Right lobe of liver (tissue), 6 donors: ENCODE results near the gene ANK2. TPM values are rescaled to one million over a fixed set of nuclear protein-coding genes. Genes with fewer than 3 reads are reported as not detected.

Source experiments
- ATAC-seq, 4 donors: fragments of 200-7000 bp; cut with Tn5 transposase; one replicate each; pipeline ENCODE4 v1.9.1; 2020; ENCODE audit warnings: mild to moderate bottlenecking in 4 of 4, moderate library complexity in 4 of 4
- DNase-seq, 3 donors: peaks; one replicate each; pipeline ENCODE4 v3.0.0-alpha.2; 2020
- H3K27ac ChIP-seq, 3 donors: fragments of 200-600 bp; one replicate each; pipeline ENCODE4 v1.8.0; 2022
- H3K27me3 ChIP-seq, 2 donors: fragments of 200-600 bp; one replicate each; pipeline ENCODE4 v1.8.0; 2022
- H3K36me3 ChIP-seq, 4 donors: fragments of 200-600 bp; sonication (generic) in 1 of 4; one replicate each; pipeline versions ENCODE4 v1.5.1 to v1.8.0; 2017 to 2022; ENCODE audit warnings: control low read depth in 1 of 4
- H3K4me1 ChIP-seq, 4 donors: fragments of 200-600 bp; sonication (generic) in 1 of 4; one replicate each; pipeline versions ENCODE4 v1.5.1 to v1.8.0; 2017 to 2022; ENCODE audit warnings: control low read depth in 1 of 4
- H3K4me3 ChIP-seq, 3 donors: fragments of 200-600 bp; one replicate each; pipeline ENCODE4 v1.8.0; 2022
- H3K9me3 ChIP-seq, 4 donors: fragments of 200-600 bp; sonication (generic) in 1 of 4; one replicate each; pipeline versions ENCODE4 v1.5.1 to v1.8.0; 2017 to 2022; ENCODE audit warnings: control low read depth in 1 of 4
- POLR2A ChIP-seq: fragments of 450-650 bp; IDR thresholded peaks from one replicate; pipeline ENCODE4 v1.6.1; 2017; ENCODE audit warnings: antibody characterized with exemption, mild to moderate bottlenecking
- WGBS: methylation state at CpG from one replicate; pipeline ENCODE4 v1.1.6; 2018; ENCODE audit warnings: low coverage, low lambda C conversion rate; ENCODE audit not compliant: insufficient coverage; ENCODE audit errors: missing lambda C conversion rate; 5-methylcytosine and 5-hydroxymethylcytosine counted together
- intact Hi-C, 2 donors: fragments of 100-400 bp; cut with DNase I; formaldehyde crosslinking; loops; one replicate each; pipeline versions ENCODE4 v1.11.2 to v1.14.1; 2022
- total RNA-seq, 6 experiments: library from RNA; depleted of rRNA in 2 of 6; stranded (reverse); fragments of >200 nt in 2 of 6; fragmentation: NEBNext Ultra II Directional in 3 of 6; extraction: Animal tissue kit (Norgen Biotek cat#: 25700) in 3 of 6; gene quantifications; one replicate each; pipeline versions ENCODE4 v1.1.0 to v1.2.4, GENCODE V29; 2016 to 2023
- TF ChIP-seq, protein P1 (sequence below), 4 donors: fragments of 200-600 bp in 3 of 4; fragments of 450-650 bp in 1 of 4; IDR thresholded peaks; one replicate each; pipeline versions ENCODE4 v1.5.1 to v1.8.0; 2016 to 2022; ENCODE audit warnings: antibody characterized with exemption in 4 of 4, mild to moderate bottlenecking in 2 of 4
- donor health status: DM: no; HTN: yes; CAD: no.
- donor health status: DM: no; HTN: no; CAD: no.
- donor health status: DM: no; HTN: no; CAD: no.
- donor health status: DM: no; HTN: yes; CAD: no.
- donor health status: DM: no; HTN: yes; CAD: no.

The ANK2 gene
- total RNA-seq, 6 experiments from 2014 or later = 0.61 to 1.7 (median 1.1) TPM

DNA sequence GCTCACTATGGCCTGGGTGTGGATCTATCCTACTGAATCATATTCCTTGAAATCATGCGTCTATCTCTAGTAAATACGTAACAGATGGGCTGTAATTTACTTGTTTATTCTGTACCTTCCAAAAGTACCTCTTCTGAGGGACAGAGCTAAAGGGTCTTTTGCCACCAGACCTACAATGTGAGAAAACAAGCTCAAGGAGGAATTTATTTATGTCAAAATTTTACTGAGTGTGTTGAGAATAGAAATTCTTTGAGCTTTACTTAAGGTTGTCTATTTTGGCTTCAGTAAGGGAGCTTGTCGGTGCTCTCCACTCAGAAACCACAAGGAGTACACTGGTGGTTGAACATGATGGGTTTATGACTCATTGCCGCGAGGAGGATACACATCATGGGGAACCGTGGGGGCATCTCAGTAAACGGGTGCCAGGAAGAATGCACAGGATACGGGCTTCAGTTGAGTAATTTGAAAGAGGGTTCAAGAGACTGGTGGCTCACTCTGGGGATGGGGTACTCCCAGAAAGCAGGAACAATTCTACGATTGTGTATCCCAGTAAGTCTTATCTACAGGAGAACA, 3.0 kb downstream of the ANK2 start:
- 75% methylated on average over 8 of the region's 9 CpGs for WGBS

DNA sequence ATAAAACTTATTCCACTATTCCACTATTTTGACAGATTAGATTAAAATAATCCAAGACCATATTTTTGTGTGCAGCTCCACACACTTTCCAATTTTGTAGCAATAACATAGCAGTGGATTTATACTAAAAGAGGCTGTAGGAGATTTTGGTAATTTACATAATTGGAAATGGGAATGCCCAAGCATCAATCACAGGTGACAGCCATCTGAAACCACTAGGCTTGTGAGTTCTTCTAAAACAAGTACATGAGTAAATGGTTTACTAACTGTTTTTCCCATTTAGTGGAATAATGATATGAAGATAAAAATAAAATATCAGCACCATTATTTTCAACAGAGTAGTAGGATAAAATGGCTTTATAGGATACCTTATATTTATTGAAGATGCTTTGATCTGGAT, 4.4 kb downstream of the ANK2 start:
- no peak for TF ChIP-seq POLR2A
- TF ChIP-seq, protein P1, sequence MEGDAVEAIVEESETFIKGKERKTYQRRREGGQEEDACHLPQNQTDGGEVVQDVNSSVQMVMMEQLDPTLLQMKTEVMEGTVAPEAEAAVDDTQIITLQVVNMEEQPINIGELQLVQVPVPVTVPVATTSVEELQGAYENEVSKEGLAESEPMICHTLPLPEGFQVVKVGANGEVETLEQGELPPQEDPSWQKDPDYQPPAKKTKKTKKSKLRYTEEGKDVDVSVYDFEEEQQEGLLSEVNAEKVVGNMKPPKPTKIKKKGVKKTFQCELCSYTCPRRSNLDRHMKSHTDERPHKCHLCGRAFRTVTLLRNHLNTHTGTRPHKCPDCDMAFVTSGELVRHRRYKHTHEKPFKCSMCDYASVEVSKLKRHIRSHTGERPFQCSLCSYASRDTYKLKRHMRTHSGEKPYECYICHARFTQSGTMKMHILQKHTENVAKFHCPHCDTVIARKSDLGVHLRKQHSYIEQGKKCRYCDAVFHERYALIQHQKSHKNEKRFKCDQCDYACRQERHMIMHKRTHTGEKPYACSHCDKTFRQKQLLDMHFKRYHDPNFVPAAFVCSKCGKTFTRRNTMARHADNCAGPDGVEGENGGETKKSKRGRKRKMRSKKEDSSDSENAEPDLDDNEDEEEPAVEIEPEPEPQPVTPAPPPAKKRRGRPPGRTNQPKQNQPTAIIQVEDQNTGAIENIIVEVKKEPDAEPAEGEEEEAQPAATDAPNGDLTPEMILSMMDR (IDR thresholded peaks at IDR 0.05) = no peak
- Histone ChIP-seq H3K4me3 (no peak overlapping the region), H3K27me3 (no peaks in the 10 kb centered on the region), H3K36me3 (no peaks in the 10 kb centered on the region), H3K4me1 (no peaks in the 10 kb centered on the region), H3K9me3 (no peaks in the 10 kb centered on the region), H3K27ac (no peak overlapping the region)
- no peak for DNase-seq
- intact Hi-C loops = no loop called here
- ATAC-seq = no peak

More for the DNA sequence above, 3.0 kb downstream of the ANK2 start:
- Histone ChIP-seq H3K9me3 (no peaks in the 10 kb centered on the region), H3K36me3 (no peaks in the 10 kb centered on the region), H3K4me3 (no peak overlapping the region), H3K27me3 (no peaks in the 10 kb centered on the region), H3K4me1 (no peaks in the 10 kb centered on the region), H3K27ac (no peak overlapping the region)
- DNase-seq (no peak), ATAC-seq (no peak)
- no peak for TF ChIP-seq POLR2A
- TF ChIP-seq, protein P1 (IDR thresholded peaks at IDR 0.05) = no peak
- intact Hi-C loops = no loop called here

DNA sequence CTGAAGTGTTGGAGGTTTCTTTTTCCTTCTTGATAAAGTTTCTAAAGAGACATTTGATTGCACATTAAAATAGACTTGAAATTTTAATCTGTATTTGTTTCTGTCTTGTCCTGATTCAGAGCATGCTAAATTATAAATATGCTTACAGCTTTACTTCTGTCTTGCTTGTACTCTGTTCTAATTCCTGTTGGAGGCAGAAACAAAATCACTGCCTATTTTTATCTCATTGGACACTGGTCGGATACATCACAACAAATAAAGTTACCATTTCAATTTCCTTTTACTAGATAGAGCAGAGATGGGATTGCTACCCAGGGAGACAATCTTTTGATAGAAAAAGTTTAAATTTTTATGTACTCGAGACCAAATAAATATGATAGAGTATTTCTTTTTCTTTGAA, 6.9 kb downstream of the ANK2 start:
- DNase-seq (no peak), ATAC-seq (no peak)
- H3K4me1 ChIP-seq = no peaks in the 10 kb centered on the region
- no peaks in the 10 kb centered on the region for H3K9me3 ChIP-seq
- H3K27me3 ChIP-seq = no peaks in the 10 kb centered on the region
- 69% methylated on average over 2 of the region's 2 CpGs for WGBS
- TF ChIP-seq POLR2A = no peak
- TF ChIP-seq, protein P1 (IDR thresholded peaks at IDR 0.05) = no peak
- intact Hi-C loops = no loop called here
- H3K36me3 ChIP-seq = no peaks in the 10 kb centered on the region
- no peak overlapping the region for H3K4me3 ChIP-seq
- no peak overlapping the region for H3K27ac ChIP-seq

DNA sequence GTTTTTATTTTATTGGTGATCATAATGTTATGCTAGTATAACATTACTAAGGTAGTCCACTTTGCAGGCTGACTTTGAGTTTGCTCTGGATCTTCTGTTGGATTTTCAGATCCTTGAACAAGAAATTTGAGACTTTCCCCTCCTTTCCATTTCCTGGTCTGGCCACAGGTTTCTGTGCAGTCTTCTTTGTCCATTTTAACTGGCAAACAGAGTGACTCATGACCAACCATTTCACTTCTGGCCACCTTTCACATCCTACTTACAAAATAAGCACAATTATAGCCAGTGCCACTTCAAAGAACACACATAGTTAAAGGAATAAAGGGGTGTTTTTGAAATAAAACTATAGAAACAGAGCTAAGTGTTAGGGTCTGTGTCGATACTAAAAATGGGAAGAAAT, 8.4 kb downstream of the ANK2 start:
- Histone ChIP-seq H3K27ac (no peak overlapping the region), H3K27me3 (no peaks in the 10 kb centered on the region), H3K4me1 (no peaks in the 10 kb centered on the region), H3K36me3 (no peaks in the 10 kb centered on the region), H3K4me3 (no peak overlapping the region), H3K9me3 (no peaks in the 10 kb centered on the region)
- ATAC-seq = no peak
- 83% methylated on average over 1 of the region's 1 CpG for WGBS
- DNase-seq = no peak
- intact Hi-C loops = no loop called here
- no peak for TF ChIP-seq POLR2A

DNA sequence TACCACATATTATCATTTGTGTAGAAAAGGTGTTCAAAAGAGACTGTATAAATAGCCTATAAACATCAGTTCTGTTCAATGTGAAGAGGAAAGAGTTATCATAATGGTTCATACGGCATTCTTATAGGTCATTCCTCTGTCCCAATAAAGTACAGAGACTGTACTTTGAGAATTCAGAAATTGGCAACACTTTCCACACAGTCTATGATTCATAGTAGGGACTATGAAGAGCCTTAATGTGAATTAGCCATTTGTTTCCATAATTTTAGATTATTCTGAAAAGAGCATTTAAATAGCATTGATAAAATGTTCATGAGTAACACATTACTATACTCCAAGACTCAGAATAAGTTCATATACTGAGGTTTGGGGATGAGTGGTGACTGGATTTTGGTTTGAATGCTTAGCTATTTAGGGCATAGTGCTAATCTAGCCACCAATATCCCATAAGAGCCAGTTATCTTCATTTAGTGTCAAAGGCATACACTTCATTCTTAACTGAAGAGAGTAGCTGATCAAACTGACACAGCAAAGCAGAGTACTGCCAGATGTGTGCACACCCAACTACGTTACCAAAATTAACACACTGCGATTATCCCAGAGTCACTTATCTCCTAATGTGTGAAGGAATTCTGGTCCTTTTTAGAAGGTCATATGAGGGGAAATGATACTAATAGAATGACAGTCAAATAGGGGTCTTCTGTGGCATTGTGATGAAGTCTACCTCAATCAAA, 10.2 kb downstream of the ANK2 start:
- intact Hi-C loops = no loop called here
- ATAC-seq (no peak), DNase-seq (no peak)
- Histone ChIP-seq H3K4me1 (peaks cover 0 to 8% (median 0%) of the 10 kb centered on the region in 4 donors), H3K9me3 (no peaks in the 10 kb centered on the region), H3K36me3 (no peaks in the 10 kb centered on the region), H3K27me3 (no peaks in the 10 kb centered on the region), H3K4me3 (no peak overlapping the region), H3K27ac (no peak overlapping the region)
- 81% methylated on average over 3 of the region's 3 CpGs for WGBS
- TF ChIP-seq, protein P1 (IDR thresholded peaks at IDR 0.05) = no peak
- TF ChIP-seq POLR2A = no peak
